ENCODE results near the gene HTR7.
"Not testable (repeated sequence)": the region's sequence is repeated elsewhere in the genome, so short reads cannot be mapped to it uniquely, and the experiment has no call there.

The HTR7 gene

DNA sequence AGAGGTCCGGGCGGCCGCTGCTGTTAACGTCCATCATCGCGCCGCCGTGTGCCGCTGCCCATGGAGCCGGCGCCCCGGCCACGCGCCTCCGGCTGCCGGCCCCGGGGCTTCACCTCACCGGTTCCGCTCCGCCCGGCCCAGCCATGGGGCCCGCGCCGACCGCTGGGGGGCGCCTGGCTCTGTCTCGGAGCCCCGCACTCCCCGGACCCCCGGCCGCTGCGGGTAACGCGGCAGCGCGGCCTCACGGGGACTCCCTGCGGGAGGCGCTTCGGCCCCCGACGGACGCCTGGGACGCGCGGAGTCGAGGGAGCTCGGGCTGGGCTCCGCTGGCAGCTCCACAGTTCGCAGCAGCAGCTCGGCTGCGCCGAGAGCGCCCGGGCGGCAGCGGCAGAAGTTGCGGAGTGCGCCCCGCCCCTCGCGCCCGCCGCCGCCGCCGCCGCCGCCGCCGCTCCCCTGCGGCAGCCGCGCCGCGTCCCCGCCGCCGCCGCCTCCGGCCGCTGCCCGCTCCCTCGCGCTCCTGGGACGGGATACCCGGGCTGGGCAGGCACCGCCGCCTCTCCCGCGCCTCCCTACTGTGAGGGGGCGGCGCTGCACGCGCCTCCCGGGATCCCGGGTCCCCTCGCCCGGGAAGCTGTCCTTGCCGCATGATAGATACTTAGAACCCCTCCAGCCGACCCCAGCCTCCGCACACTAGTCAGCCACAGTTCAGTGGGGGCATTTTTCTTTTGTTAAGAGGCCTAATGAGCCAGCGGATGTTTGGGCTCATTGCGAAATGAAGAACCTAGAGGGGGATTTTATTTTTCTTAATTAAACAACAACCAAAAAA is at the start of gene HTR7:
TSS of gene HTR7 (minus strand) at position 405 of the 826 bp plus-strand sequence. CDS start at position 37, 368 bp downstream.
- DNase-seq = peak; percentile 54

DNA sequence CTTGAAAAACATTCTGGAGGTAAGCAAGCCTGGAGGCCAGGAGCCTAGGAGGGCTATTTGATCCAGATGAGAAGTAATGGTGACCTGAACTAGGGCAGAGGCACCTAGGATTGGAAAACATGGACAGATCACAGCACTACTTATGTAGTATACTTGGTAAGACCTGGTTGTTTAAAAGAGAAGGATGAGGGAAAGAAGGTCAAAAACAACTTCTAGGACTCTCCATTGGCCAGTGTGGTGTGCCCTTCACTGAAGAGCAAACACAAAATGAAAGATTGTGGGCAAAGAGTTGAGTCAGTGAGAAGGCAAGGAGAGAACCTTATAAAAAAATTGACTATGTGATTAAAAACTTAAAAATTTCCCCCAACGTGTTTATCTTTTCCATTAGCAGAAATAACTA is 48.8 kb upstream of the HTR7 start:
- DNase-seq = no peak

DNA sequence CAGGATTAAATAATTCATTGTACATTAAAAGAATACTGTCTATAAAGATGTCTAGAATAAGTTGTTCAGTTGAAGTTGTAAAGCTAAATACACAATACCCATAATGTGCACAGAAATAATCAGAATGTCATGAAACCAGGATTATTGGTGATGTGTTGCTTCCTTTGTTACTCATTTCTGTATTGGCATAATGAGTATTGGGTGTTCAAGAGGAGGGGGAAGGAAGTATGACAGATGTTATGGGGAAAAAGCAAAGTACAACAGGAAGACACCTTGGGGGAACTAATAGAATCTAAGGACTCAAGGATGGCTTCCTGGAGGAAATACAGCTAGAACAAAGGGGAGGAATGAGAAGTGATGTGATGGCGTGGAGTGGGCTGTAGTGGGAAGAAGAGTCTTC is 48.1 kb upstream of the HTR7 start:
- DNase-seq = no peak

DNA sequence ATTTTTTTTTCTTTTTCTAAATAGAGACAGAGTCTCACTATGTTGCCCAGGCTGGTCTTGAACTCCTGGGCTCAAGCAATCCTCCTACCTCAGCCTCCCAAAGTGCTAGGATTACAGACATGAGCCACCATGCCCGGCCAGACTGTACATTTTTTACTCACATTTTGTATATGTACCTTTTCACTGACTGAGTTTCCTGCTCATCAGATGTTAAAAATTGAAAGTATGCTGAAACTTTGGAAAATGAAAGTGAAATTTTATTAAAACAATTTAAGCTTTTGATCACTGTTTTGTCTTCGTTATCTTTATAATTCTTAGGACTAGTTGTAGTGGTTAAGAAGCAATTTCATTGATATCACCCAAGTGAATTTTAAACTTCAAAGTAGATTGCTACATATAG is 39.1 kb upstream of the HTR7 start:
- DNase-seq = not testable (repeated sequence)

DNA sequence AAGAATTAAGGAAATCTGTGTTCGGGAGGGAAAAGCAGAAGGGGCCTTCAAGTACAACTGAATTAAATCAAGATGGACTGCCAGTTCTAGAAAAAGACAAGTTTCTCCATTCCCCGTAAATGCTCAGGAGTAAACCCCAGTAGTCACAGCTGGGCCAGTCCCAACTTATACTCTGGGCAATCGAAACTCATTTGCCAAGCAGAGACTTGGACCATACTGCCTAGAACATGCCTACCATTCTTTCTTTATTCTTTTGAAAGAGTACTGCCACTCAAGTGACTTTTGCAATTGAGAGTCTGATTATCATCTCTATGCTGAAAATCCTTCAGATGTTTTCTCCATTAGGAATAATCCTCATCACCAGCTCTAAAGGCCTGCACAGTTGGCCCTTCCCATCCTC is 35.4 kb upstream of the HTR7 start:
- DNase-seq = no peak

DNA sequence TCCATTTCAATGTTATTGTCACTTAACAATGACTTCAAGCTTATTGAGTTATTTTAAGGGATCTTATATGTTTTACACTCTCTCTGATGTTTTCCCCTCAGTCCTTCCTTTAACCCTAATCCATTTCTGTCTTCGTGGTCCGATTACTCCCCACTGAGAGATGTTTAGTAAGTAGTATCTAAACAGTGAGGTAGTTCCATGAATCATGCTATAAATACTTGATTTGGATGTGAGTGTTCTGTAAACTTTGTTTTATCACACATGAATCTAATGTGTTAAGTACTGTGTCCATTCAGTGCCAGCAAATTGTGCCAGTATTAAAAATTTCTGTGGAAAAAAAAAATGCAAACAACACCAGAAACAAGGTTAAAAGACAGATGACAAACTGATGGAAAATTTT is 32.5 kb upstream of the HTR7 start:
- DNase-seq = peak; percentile 43

DNA sequence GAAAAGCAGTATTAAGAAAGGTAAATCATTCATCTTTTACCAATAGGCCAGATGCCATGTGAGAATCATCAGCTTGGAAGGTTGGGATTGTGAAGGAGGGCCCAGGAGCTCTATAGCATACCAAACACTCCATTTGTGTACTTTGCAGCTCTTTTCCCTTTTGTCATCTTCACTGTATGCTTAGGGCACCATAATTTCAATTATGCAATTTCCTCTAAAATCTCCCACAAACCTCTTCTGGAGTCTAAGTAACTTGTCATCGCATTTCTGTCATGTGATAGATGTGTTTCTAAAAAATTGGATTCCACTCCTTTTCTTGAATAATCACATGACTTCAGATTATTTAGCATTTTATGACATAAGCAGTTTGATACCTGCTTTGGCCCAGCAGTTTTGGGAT is 31.8 kb upstream of the HTR7 start:
- DNase-seq = peak; percentile 54

DNA sequence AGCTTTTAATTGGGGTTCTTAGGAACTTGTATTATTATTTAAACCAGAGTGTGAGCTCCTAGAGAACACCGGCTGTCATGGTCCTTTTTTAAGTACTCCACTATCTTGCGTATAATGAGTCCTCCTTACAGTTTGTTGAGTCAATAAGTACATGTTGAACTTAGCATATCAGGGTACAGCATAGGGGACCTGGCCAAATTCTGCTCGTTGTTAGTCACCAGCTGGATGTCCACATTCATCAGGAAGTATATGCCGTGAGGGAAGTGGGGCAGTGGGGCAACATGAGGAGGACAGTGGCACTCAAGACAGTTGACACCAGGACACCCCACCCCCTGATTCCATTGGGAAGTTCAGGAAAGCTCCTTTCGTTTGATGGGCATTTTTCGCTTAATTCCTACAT is 30.5 kb upstream of the HTR7 start:
- no peak for DNase-seq

DNA sequence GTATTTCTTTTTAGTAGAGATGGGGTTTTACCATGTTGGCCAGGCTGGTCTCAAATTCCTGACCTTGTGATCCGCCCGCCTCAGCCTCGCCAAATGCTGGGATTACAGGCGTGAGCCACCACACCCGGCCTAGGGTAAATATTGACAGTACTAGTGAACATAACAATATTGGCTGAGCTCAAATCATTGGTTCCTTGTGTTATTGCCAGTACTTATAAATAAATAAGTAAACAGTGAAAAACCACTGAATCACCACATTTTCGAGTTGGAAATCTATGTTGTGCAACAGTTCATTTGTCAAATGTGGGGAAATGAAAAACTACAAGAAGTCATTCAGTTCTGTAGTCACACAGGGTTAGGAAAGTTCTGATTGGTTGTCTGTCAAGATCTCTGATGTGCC is 29.7 kb upstream of the HTR7 start:
- no peak for DNase-seq

DNA sequence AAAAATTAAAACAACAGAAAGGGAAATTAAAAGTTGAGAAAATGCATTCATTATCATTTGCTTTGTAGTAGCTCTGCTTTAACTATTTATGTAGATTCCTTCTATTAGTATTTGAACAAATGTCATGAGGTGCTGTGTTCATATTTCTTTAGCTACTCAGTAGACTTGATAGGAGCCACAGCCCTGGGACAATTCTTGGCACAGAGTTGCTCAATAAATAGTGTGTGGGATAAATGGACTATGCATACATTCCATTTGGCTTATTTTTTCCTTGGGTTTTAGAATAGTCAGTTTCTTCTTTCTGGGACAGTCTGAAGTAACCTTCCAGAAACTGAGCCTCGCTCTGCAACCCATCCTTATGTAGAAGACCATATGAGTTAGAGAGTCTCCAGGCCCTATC is 27.3 kb upstream of the HTR7 start:
- DNase-seq = peak; percentile 79

DNA sequence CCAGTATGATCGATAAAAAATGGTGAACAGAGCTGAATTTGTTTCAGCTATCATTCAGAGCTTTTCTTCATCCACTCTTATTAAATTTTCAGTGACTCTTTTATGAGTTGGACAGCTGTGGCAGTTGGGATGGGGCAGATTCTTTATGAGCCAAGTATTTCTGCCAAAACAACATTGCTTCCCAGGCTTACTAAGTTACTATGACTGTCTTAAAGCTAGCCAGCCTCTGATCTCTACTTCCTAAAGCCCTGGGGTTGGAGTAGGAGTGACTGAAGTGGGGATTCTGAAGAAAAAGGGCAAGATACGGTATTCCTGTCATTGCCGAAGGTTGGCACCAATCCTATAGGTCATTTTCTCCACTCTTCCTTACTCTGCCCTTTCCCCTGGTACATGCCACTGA is 26.6 kb upstream of the HTR7 start:
- peak; percentile 28 for DNase-seq

DNA sequence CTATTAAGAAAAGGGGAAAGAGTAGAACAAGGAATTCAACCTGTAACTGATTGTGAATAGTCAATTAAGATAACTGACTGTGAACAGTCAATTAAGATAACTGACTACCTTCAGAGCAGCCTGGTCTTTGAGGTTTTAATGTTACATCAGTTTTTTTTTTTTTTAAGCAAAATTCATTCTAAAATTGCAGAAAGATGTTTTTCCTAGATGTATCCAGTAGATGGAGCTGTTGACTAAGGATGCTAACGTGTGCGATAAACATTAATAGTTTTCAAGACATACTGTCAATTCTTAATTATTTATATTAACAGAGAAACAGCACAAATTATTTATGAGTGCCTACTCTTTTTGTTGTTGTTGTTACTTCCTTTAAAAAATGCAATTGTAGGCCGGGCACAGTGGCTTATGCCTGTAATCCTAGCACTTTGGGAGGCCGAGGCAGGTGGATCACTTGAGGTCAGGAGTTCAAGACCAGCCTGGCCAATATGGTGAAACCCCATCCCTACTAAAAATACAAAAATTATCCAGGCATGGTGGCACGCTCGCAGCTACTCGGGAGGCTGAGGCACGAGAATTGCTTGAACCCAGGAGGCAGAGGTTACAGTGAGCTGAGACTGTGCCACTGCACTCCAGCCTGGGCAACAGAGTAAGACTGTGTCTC is 22.4 kb upstream of the HTR7 start:
- peak; percentile 52 for DNase-seq

DNA sequence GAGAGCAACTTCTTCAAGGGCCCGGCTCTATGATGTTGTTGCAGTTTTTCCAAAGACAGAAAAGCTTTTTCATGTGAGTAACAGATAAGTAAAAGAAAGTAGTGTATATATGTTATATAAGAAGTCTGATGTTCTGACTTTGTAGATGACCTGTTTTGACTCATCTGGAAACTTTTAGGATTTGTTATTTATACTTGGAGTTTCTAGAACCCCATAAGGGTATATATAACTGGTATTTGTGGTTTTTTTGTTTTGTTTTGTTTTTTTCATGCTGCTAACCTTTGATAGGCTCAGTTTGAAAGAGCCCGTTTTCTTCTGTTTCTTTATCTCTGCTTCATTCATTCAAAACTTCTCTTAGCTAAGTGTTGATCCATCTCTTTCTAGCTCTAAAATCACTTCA is 21.2 kb upstream of the HTR7 start:
- DNase-seq = no peak

DNA sequence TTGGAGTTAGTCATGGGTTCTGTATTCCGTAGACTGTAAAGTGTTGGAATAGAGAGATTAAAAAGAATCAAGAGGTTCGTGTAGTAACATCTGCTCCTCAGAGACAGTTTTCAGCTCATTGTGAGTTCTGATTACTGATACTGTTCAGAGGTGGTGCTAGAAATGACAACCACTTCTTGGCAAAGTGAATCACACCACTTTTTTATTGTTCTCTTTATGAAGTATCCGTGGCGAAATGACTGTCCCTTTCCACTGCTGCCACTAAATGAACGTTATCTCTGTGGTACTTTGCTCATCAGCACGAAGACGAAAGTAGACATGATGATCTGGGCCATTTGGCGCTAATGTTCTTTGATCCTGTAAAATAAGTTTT is 14.8 kb upstream of the HTR7 start:
- no peak for DNase-seq

DNA sequence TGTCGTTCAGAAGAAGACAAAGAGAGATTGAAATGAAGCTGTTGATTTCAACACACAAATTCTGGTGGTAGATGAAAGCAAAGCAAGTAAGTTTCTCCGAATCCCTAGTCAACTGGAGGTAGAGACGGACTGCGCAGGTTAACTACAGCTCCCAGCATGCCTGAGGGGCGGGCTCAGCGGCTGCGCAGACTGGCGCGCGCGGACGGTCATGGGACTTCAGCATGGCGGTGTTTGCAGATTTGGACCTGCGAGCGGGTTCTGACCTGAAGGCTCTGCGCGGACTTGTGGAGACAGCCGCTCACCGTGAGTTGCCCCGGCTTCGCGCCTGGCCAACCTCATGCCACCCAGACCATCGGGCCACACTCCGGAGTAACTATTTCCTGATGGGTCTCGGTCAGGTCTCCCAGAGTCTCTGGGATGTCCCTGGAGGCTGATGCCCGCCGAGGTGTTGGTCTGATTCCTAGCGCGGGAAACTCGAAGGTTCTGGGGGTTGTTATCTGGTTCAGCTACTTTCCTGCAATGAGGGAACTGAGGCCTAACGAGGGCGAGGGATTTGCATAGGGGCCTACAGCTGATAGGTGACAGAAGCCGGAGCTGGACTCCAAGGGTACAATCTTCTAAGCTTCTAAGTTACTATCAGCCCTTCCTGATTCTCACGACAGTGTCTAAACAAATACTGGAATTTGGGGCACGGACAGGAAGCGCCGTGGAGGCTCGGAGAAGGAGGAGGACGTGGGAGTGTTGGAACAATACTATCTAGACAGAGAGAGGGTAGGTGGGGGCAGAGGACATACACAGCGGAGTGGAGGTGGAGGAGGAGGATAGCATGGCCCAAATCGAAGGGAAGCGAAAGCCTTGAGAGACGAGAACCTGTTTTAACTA is 14.2 kb upstream of the HTR7 start, which contains the start of gene RPP30:
TSS of gene RPP30 (plus strand) at position 209 of the 882 bp plus-strand sequence. CDS start at position 222, 13 bp downstream.
- peak; percentile 76 for DNase-seq

DNA sequence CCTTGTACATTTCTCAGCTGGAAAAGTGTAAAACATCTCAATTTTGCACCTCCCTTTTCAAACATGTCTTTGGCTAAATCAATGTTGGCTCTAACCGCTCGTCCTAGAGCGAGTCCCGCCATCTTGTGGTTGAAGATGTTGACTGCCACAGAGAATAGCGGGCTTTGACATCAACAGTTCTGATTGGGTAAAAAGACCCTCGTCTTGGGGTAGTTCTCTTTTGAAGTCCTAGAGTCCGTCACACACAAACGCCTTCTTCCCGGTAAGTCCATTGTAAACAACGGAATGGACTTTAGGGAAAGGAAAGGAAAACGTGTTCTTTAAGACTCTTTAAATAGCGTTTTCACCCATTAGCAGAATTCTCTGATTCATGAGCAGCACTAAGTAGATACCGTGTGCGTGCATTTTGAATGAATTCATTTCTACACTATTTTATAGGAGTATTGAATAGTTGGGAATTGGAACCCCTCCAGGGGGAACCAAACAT is 13.5 kb upstream of the HTR7 start:
- peak; percentile 79 for DNase-seq

DNA sequence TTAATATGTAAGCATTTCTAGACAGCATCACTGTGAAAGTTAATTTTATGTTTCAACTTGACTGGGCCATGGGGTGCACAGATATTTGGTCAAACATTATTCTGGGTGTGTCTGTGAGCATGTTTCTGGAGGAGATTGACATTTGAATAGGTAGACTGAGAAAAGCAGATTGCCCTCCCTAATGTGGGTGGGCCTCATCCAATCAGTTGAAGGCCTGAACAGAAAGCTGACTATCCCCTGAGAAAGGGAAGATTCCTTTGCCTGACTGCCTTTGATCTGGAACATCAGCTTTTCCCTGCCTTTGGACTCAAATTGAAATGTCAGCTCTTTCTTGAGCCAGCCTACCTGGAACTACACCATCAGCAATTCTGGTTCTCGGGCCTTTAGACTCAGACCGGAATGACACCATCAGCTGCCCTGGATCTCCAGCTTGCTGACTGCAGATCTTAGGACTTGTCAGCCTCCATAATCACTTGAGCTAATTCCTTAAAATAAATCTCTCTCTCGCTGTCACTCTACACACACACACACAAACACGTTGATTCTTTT is 8.3 kb upstream of the HTR7 start:
- no peak for DNase-seq

DNA sequence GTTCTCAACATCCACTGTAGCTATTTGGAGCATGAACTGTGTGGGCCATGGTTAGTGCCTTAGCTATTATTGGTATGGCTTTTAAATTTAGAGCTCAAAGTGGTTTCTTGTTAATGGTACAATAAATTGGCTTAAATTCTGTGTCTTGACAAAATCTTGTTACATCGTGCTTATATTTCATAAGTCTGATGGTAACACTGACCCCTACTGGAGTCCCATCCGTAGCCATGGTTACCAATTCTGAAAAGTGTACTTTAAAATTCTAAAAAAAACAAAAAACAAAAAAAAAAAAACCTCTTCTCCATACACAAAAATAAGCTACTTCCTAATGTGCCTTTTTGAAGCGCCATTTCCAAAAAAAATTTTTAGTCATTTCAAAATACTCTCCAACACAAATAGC is 7.6 kb upstream of the HTR7 start:
- no peak for DNase-seq

DNA sequence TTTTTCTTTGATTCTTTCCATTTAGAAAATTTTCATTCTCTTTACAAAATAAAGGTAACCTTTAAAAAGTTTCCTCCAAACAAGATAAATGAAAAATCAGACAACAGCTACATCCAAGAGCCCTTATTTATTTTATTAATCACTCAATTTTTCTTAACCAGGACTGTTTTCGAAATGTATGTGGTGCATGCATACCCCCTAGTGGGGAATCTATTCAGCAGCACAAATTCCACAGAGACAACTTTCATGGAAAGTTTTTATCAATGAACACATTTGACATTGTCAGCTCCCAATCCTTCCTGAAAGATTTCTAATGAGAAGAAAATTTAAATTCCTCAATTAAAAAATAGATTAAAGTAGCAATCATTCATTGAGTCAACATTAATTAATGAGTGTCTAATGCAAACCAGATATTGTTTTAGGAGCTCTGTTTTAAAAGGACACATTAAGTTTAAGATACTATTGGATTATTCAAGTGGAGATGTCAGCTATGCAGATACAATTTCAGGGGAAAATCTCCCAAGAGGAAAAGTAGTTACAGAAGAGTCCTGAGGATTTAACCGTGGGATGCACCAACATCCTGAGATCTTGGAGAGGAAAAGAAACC is 5.2 kb upstream of the HTR7 start:
- DNase-seq = peak; percentile 46

DNA sequence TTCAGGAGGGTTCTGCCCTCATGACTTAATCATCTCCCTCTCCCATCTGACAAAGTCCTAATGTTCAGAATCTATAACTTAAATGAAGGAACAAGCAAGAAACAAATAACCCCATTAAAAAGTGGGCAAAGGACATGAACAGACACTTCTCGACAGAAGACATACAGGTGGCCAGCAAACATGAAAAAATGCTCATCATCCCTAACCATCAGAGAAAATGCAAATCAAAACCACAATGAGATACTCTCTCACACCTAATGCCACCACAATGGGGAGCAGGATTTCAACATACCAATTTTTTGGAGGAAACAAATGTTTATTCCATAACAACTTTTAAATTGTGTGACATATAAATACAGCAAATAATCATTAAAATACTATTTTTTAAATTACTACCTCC is 3.0 kb upstream of the HTR7 start:
- DNase-seq = no peak

DNA sequence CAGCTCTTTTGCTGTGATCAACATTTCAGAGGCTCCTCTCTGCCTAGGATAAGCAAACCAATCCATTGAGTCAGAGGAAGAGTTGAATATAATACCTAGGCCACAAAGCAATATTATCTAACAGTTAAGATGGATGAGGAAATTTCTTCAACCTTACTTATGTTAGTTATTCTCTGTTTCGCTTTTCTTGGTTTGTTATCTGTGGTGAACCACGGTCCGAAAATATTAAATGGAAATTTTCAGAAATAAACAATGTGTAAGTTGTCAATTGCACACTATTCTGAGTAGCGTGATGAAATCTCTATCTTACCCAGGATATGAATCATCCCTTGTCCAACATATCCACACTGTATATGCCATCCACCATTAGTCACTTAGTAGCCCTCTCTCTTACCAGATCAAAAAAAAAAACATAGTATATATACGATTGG is 1.5 kb upstream of the HTR7 start:
- peak; percentile 81 for DNase-seq

DNA sequence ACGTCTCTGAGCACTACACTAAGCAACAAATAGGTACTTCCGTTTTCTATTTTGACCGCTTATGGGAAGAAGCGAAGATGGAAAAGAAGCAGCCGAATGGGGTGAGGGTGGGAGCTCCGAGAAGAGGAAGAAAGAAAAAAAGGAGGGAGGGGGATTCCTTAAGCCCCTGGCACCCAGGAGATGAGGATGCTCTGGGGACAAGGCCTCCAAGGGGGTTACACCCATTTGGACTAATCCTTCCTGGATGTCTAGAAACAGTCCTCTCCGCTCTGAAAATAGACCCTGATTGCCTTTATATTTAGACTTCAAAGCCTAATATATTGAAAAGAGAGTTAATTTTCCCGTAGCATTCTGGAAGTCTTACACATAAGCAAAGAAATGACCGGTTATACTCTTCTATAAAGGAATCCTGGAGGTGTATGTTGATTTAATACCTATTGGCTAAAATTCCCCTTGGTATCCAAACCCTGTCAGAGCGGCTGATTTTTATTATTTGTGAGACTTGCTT is 676 bp upstream of the HTR7 start:
- DNase-seq = no peak

Measured in fibroblast of skin of right biceps (primary cell).